Measurements from ENCODE around the gene MUC6. TPM values are rescaled to one million over a fixed set of nuclear protein-coding genes. Genes with fewer than 3 reads are reported as not detected.

The MUC6 gene
- total and polyA plus RNA-seq, 8 donors, result 25.5 to 239 (median 94.3) TPM

DNA sequence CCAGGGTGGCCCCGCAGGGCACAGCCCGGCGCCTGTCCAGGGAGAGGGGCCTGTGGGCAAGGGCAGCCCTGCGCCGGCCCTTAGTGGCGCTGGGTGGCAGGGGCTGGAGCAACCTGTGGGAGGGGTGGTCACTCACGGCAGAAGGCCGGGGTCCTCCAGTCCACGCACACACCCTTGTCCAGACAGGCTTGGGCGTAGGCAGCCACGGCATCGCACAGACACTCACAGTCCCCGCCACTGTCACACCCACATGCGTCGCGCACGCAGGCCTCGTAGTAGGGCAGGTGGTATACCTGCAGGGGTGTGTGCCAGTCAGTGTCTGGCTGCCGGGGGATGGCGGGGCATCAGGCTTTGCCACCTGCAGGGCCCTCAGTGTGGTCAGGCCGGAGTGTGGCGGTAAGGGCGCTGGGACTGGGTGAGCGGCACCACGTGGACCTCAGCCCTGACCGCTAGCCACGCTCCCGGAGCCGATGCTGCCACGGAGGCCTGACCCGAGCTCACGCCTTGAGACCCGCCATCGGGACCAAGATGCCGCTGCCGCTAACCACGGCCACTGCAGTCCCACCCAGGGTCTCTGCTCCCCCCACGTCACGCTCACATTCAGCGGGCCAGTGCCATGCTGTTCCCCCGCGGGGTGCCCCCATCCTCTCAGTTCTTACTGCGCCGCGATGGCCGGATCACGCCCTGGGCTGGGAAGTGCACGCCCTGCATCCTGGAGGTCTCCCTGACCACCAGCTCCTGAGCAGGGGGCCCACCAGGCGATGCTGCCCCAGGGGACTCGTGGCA is 12.5 kb downstream of the MUC6 start:
- no peaks in the 10 kb centered on the region for H3K9me3 ChIP-seq
- ATAC-seq (no peak), FAIRE-seq (no peak), DNase-seq (peak in 2 of 6 donors; percentile 42 to 76)
- no peaks in the 10 kb centered on the region for H3K36me3 ChIP-seq
- H3K4me1 ChIP-seq, result no peaks in the 10 kb centered on the region
- TF ChIP-seq, protein P1, sequence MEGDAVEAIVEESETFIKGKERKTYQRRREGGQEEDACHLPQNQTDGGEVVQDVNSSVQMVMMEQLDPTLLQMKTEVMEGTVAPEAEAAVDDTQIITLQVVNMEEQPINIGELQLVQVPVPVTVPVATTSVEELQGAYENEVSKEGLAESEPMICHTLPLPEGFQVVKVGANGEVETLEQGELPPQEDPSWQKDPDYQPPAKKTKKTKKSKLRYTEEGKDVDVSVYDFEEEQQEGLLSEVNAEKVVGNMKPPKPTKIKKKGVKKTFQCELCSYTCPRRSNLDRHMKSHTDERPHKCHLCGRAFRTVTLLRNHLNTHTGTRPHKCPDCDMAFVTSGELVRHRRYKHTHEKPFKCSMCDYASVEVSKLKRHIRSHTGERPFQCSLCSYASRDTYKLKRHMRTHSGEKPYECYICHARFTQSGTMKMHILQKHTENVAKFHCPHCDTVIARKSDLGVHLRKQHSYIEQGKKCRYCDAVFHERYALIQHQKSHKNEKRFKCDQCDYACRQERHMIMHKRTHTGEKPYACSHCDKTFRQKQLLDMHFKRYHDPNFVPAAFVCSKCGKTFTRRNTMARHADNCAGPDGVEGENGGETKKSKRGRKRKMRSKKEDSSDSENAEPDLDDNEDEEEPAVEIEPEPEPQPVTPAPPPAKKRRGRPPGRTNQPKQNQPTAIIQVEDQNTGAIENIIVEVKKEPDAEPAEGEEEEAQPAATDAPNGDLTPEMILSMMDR (IDR thresholded peaks at IDR 0.05), result no peak
- no peak overlapping the region for H3K27ac ChIP-seq
- no peak overlapping the region for H3K4me3 ChIP-seq
- 96 to 97% methylated on average over 50 of the region's 50 CpGs for WGBS, 2 donors
- intact Hi-C loops (cut with DNase I), result no loop called here
- no peaks in the 10 kb centered on the region for H3K27me3 ChIP-seq

DNA sequence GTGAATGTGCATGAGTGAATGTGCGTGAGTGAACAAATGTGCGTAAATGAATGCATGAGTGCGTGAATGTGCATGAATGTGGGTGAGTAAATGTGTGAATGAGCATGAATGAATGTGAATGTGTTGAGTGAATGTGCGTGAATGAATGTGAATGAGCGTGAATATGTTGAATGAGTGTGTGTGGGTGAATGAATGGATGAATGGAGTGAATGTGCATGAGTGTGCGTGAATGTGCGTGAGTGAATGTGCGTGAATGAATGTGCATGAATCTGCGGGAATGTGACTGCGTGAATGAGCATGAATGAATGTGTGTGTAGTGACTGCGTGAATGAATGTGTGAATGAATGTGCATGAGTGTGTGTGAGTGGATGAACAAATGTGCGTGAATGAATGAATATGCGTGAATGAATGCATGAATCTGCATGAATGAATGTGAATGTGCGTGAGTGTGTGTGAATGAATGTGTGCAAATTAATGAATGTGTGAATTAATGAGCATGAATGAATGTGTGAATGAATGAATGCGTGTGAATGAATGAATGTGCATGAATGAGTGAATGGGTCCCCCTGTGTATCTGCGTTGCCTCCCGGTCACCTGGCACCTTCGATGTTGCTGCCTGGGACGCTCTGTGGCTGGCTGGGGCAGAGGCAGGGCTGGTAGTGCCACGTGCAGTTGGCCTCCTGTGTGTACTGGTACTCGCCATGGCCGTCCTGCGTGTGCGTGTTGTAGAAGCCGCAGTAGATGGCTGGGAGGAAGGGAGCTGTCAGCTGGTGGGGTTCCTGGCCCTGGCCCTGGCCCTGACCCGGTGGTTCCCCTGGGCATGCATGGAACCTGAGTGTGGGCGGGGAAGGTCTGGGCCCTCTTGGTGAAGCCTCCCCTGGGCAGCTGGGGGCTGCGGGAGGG is 13.4 kb downstream of the MUC6 start:
- TF ChIP-seq, protein P1 (IDR thresholded peaks at IDR 0.05), result no peak
- Histone ChIP-seq H3K9me3 (no peaks in the 10 kb centered on the region), H3K4me1 (no peaks in the 10 kb centered on the region), H3K27ac (no peak overlapping the region), H3K27me3 (no peaks in the 10 kb centered on the region), H3K36me3 (no peaks in the 10 kb centered on the region), H3K4me3 (no peak overlapping the region)
- ATAC-seq (no peak), FAIRE-seq (no peak), DNase-seq (peak in 1 of 6 donors; percentile 14)
- intact Hi-C loops (cut with DNase I), result no loop called here
- WGBS, 2 donors, result 94 to 95% methylated on average over 27 to 28 of the region's 28 CpGs

DNA sequence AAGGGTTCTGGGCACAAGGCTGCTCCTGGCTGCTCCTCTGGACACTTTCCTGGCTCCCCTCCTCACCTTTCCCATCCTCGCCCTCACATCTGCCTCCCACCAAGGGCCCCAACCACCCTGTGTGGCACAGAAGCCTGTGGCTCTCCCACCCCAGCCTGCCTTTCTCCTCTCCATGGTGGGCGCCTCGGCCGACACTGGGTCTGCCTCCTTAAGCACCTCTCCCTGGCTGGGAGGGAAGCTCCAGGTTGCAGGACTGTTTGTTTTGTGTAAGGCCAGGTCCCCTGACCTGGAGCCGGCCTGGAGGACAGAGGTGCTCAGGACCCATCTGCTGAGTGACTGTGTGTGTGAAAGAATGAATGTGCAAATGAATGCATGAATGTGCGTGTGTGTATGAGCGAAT is 14.1 kb downstream of the MUC6 start:
- DNase-seq, result peak in 1 of 6 donors; percentile 55
- FAIRE-seq, result no peak
- no peaks in the 10 kb centered on the region for H3K27me3 ChIP-seq
- H3K4me1 ChIP-seq, result no peaks in the 10 kb centered on the region
- no peak overlapping the region for H3K27ac ChIP-seq
- no peak for ATAC-seq
- WGBS, 2 donors, result 96 to 97% methylated on average over 7 of the region's 7 CpGs
- intact Hi-C loops (cut with DNase I), result no loop called here
- TF ChIP-seq, protein P1 (IDR thresholded peaks at IDR 0.05), result no peak
- H3K9me3 ChIP-seq, result no peaks in the 10 kb centered on the region
- no peak overlapping the region for H3K4me3 ChIP-seq
- no peaks in the 10 kb centered on the region for H3K36me3 ChIP-seq

DNA sequence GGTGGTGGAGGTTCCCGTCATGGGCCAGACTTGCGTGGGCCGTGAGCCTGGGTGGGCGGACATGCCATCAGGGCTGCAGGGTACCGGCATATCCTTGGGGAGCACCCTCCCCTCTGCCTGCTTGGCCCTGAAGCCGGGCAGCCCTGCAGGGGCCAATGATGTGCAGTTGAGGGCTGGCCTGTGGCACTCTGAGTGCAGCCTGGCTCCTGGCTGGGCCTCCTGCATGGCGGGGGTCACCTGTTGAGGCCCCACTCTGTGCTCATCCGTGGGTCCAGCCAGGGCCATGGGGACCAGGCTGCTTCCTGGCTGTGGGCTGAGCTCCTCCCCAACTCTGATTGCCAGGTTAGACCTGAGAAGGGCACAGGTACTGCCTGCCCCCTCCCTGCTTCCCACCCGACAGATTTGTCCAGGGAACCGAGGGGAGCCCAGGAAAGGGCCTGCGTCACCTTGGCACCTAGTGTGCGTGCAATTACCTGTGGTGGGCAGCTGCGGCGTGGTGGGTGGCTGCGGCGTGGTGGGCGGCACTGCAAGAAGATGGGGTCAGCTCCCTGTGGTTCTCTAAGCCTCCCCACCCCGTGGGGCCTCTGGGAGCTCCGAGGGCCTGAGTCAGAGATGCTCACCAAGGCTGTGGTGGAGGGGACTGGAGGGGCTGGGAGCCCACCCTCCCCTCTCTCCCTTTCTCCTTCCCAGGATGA is 16.2 kb downstream of the MUC6 start:
- no peak for ATAC-seq
- Histone ChIP-seq H3K9me3 (no peaks in the 10 kb centered on the region), H3K36me3 (no peaks in the 10 kb centered on the region), H3K4me3 (no peak overlapping the region), H3K4me1 (no peaks in the 10 kb centered on the region), H3K27me3 (no peaks in the 10 kb centered on the region), H3K27ac (no peak overlapping the region)
- TF ChIP-seq, protein P1 (IDR thresholded peaks at IDR 0.05), result no peak
- intact Hi-C loops (cut with DNase I), result no loop called here
- no peak for FAIRE-seq
- 95 to 99% methylated on average over 18 to 19 of the region's 19 CpGs for WGBS, 2 donors
- peak in 1 of 6 donors; percentile 67 for DNase-seq
